Measurements from ENCODE around the gene BPIFB1. TPM values are rescaled to one million over a fixed set of nuclear protein-coding genes. Genes with fewer than 3 reads are reported as not detected.

BPIFB1 gene, protein sequence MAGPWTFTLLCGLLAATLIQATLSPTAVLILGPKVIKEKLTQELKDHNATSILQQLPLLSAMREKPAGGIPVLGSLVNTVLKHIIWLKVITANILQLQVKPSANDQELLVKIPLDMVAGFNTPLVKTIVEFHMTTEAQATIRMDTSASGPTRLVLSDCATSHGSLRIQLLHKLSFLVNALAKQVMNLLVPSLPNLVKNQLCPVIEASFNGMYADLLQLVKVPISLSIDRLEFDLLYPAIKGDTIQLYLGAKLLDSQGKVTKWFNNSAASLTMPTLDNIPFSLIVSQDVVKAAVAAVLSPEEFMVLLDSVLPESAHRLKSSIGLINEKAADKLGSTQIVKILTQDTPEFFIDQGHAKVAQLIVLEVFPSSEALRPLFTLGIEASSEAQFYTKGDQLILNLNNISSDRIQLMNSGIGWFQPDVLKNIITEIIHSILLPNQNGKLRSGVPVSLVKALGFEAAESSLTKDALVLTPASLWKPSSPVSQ
- total RNA-seq (under 1 TPM in 1 of 7 donors, not detected in 6; 0.15 TPM), polyA plus RNA-seq (not detected)
- long read RNA-seq, donor 1, partial matches to known transcripts: 0 of 1 reads
- long read RNA-seq, donor 1, other reads (novel, unspliced or antisense): 0 of 1 reads
- long read RNA-seq, donor 2: 0 reads
- long read RNA-seq, donor 3: 0 reads

DNA sequence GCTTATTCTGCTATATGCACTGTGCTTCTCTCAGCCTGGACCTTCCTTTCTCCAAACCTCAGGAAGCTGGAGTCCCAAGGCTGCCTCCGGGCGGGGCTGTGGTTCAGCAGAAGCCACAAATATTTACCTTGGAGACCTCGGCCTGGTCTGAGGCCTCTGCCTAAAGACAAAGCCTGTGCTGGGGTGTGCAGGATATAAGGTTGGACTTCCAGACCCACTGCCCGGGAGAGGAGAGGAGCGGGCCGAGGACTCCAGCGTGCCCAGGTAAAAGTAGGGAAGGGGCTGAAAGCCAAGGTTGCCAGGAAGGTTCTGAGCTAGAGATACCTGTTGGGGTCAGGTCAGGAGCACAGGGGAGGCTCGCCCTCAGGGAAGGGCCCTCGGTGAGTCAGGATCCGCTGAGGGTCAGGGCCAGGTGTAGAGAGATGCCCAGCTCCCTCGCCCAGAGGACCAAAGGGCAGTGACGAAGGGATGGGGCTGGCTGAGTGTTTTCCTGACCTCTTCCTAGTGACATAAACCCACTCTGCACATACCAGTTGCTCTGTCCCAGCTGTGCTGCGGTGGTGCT, at the start of gene BPIFB1:
TSS of gene BPIFB1 (plus strand) at position 224 of the 565 bp plus-strand sequence. CDS start 2,860 bp downstream, outside the sequence.
- intact Hi-C loops (cut with DNase I): no loop called here
- TF ChIP-seq, protein P1, sequence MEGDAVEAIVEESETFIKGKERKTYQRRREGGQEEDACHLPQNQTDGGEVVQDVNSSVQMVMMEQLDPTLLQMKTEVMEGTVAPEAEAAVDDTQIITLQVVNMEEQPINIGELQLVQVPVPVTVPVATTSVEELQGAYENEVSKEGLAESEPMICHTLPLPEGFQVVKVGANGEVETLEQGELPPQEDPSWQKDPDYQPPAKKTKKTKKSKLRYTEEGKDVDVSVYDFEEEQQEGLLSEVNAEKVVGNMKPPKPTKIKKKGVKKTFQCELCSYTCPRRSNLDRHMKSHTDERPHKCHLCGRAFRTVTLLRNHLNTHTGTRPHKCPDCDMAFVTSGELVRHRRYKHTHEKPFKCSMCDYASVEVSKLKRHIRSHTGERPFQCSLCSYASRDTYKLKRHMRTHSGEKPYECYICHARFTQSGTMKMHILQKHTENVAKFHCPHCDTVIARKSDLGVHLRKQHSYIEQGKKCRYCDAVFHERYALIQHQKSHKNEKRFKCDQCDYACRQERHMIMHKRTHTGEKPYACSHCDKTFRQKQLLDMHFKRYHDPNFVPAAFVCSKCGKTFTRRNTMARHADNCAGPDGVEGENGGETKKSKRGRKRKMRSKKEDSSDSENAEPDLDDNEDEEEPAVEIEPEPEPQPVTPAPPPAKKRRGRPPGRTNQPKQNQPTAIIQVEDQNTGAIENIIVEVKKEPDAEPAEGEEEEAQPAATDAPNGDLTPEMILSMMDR (IDR thresholded peaks at IDR 0.05): no peak
- no peak for TF ChIP-seq POLR2A (IDR thresholded peaks at IDR 0.05)
- 79 to 86% (median 80%) methylated on average over 13 of the region's 13 CpGs for WGBS, 3 donors
- Histone ChIP-seq H3K9me3 (no peaks in the 10 kb centered on the region), H3K27me3 (no peaks in the 10 kb centered on the region), H3K4me1 (ENCODE audit: insufficient read depth) (no peaks in the 10 kb centered on the region), H3K36me3 (no peaks in the 10 kb centered on the region), H3K27ac (no peak within 1 kb of the TSS), H3K4me3 (no peak within 1 kb of the TSS)
- no peak for DNase-seq

DNA sequence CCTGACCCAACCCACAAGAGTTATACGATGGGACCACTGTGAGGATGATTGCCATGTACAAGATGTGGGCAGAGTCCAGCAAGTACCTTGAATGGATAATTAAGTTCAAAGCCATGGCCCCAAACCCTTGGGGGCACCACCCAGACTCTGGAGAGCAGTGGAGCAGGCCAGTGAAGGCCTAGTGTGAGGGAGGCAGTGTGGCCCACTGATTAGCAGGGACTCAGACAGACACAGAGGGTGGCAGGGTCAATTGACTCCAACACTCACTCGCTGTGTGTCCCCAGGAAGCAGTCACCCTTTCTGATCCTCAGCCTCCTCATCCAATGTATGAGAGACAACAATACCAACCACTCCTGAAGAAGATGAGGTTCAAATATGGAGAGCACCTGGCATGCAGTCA, 49.0 kb upstream of the BPIFB1 start:
- Histone ChIP-seq H3K27ac (no peak overlapping the region), H3K36me3 (no peaks in the 10 kb centered on the region), H3K4me1 (ENCODE audit: insufficient read depth) (no peaks in the 10 kb centered on the region), H3K4me3 (no peak overlapping the region), H3K9me3 (no peaks in the 10 kb centered on the region), H3K27me3 (no peaks in the 10 kb centered on the region)
- 88 to 98% (median 91%) methylated on average over 2 of the region's 2 CpGs for WGBS, 3 donors
- TF ChIP-seq POLR2A (IDR thresholded peaks at IDR 0.05) (no peak), EP300 (IDR thresholded peaks at IDR 0.05) (no peak)
- TF ChIP-seq, protein P1 (IDR thresholded peaks at IDR 0.05): no peak
- intact Hi-C loops (cut with DNase I): no loop called here
- no peak for DNase-seq

DNA sequence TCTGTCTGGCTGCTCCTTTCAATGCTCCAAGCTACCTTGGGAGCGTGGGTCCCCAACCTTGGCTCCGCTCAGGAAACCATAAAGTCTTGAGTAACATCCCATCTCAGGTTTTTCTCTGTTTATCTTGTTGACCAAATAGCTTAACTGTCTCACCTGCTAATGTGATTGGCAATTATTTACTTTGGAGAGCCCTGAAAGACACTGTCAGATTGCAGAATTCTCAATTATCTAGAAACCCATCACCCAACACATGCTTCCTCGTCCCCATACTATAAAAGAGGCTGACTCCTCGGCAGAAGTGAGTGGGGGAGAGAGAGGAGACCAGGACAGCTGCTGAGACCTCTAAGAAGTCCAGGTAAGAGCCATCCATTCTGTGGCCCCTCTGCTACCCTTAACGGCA, 47.3 kb upstream of the BPIFB1 start, which contains the start of gene BPIFA1:
TSS of gene BPIFA1 (plus strand) at position 301 of the 400 bp plus-strand sequence. CDS start 1,716 bp downstream, outside the sequence.
- Histone ChIP-seq H3K4me1 (ENCODE audit: insufficient read depth) (no peaks in the 10 kb centered on the region), H3K27ac (no peak within 1 kb of the TSS), H3K36me3 (no peaks in the 10 kb centered on the region), H3K27me3 (no peaks in the 10 kb centered on the region), H3K4me3 (no peak within 1 kb of the TSS), H3K9me3 (no peaks in the 10 kb centered on the region)
- intact Hi-C loops (cut with DNase I): no loop called here
- TF ChIP-seq EP300 (IDR thresholded peaks at IDR 0.05) (no peak), POLR2A (IDR thresholded peaks at IDR 0.05) (no peak)
- TF ChIP-seq, protein P1 (IDR thresholded peaks at IDR 0.05): no peak
- WGBS, 3 donors: 63 to 68% (median 67%) methylated on average over 5 of the region's 5 CpGs
- DNase-seq: no peak

DNA sequence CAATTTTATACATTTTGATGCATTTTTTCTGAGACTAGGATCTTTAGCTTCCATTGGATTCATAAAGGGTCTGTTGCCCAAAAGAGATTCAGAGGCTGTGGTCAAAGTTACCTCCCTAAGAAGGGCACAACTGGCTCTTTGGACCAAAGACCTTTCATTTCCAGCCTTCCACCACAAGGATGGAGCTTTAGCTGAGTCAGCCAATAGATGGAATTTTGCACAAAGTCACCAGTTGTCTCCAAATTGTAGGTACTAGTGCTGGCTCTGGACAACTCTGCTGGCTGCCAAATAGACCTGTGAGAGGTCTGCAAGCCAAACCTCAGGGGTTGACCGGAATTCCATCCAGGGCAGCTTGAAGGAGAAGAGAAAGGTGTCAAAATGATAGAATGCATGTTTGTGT, 46.7 kb upstream of the BPIFB1 start:
- TF ChIP-seq, protein P1 (IDR thresholded peaks at IDR 0.05): no peak
- TF ChIP-seq EP300 (IDR thresholded peaks at IDR 0.05) (no peak), POLR2A (IDR thresholded peaks at IDR 0.05) (no peak)
- Histone ChIP-seq H3K4me3 (no peak overlapping the region), H3K4me1 (ENCODE audit: insufficient read depth) (no peaks in the 10 kb centered on the region), H3K27ac (no peak overlapping the region), H3K9me3 (no peaks in the 10 kb centered on the region), H3K27me3 (no peaks in the 10 kb centered on the region), H3K36me3 (no peaks in the 10 kb centered on the region)
- DNase-seq: no peak
- intact Hi-C loops (cut with DNase I): no loop called here
- WGBS, 3 donors: 52 to 88% (median 55%) methylated on average over 1 of the region's 1 CpG

Measured in ovary (tissue), 10 donors.